Suprapubic skin (tissue), 4 donors: ENCODE results near the gene TFAM.

Experiments used
- CTCF ChIP-seq, 2 donors: fragments of 200-600 bp in 1 of 2; fragments of 450-650 bp in 1 of 2; sonication (generic) in 1 of 2; IDR thresholded peaks; one replicate each; pipeline ENCODE4 v1.5.1; 2016 to 2019; ENCODE audit warnings: antibody characterized with exemption in 2 of 2, mild to moderate bottlenecking in 1 of 2, moderate library complexity in 1 of 2
- EP300 ChIP-seq: sonication (generic); formaldehyde crosslinking; IDR thresholded peaks from one replicate; pipeline ENCODE4 v1.6.1; 2017; ENCODE audit warnings: antibody characterized with exemption
- POLR2A ChIP-seq, 2 donors: fragments of 450-650 bp; IDR thresholded peaks; one replicate each; pipeline ENCODE4 v1.6.1; 2017; ENCODE audit warnings: antibody characterized with exemption in 2 of 2, mild to moderate bottlenecking in 2 of 2, moderate library complexity in 2 of 2
- POLR2AphosphoS5 ChIP-seq, 3 donors: sonication (generic); formaldehyde crosslinking; IDR thresholded peaks; one replicate each; pipeline ENCODE4 v1.6.1; 2017; ENCODE audit warnings: antibody characterized with exemption in 3 of 3

DNA sequence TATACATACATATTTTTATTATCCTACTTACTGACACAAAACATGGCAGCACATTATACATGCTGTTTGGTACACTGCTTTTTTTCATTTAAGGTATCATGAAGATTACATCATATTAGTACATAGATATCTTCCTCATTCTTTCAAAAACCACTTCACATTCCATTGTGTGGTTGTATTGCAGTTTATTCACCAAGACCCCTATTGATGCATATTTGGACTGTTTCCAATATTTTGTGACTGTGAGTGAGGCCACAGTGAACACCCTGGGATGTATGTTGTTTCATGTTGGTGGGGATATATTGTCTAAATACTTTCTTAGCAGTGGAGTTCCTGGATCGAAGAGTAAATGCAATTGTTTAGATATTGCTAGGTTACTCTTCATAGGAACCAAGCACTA lies 39.0 kb downstream of the TFAM start:
- TF ChIP-seq CTCF (IDR thresholded peaks at IDR 0.05): no peak
- TF ChIP-seq POLR2A (IDR thresholded peaks at IDR 0.05): no peak
- no peak for TF ChIP-seq POLR2AphosphoS5 (IDR thresholded peaks at IDR 0.05)
- no peak for TF ChIP-seq EP300
